PC-3 (cell line): ENCODE results near the gene FGFRL1. TPM values are rescaled to one million over a fixed set of nuclear protein-coding genes. Genes with fewer than 3 reads are reported as not detected.

Source experiments
- ATAC-seq: fragments of 200-7000 bp; cut with Tn5 transposase; 2 replicates; pipeline ENCODE4 v1.9.1; 2020; ENCODE audit warnings: mild to moderate bottlenecking, moderate library complexity
- BruUV-seq: library from RNA; stranded (reverse); fragments of 400-500 nt; replicated peaks from 2 replicates; lab custom pipeline; 2021; lab: Mats Ljungman, UMichigan
- CTCF ChIA-PET: fragments of 300-600 bp; sonication (Branson Sonifier 250); formaldehyde crosslinking; loops from one replicate; lab custom pipeline; 2022; ENCODE audit warnings: antibody characterized with exemption; lab: Charles Lee
- POLR2A ChIA-PET: fragments of 300-600 bp; sonication (Branson Sonifier 250); formaldehyde crosslinking; loops from one replicate; lab custom pipeline; 2022; ENCODE audit warnings: antibody characterized with exemption; ENCODE audit not compliant: unreplicated experiment; lab: Charles Lee
- DNase-seq: peaks from one replicate; pipeline ENCODE4 v3.0.0-alpha.2; 2015
- H2AFZ ChIP-seq: fragments of 300-600 bp; sonication (generic); 2 replicates; pipeline ENCODE4 v1.6.0; 2016; ENCODE audit warnings: antibody characterized with exemption, low read length
- H3F3A ChIP-seq: fragments of 300-600 bp; sonication (generic); one replicate; pipeline ENCODE4 v1.6.0; 2017; ENCODE audit warnings: antibody characterized with exemption, low read length, control low read depth, mild to moderate bottlenecking; ENCODE audit not compliant: unreplicated experiment
- H3K27ac ChIP-seq: fragments of 300-600 bp; sonication (generic); 2 replicates; pipeline ENCODE4 v1.5.1; 2016; ENCODE audit warnings: mild to moderate bottlenecking, low read length
- H3K27me3 ChIP-seq: fragments of 300-600 bp; sonication (generic); 2 replicates; pipeline ENCODE4 v1.6.1; 2016; ENCODE audit warnings: low read length, mixed read lengths
- H3K36me3 ChIP-seq: fragments of 300-600 bp; sonication (generic); 2 replicates; pipeline ENCODE4 v1.6.1; 2016; ENCODE audit warnings: low read depth, mixed run types, low read length, mixed read lengths
- H3K4me1 ChIP-seq: fragments of 300-600 bp; sonication (generic); 2 replicates; pipeline ENCODE4 v1.5.1; 2016; ENCODE audit warnings: low read length; ENCODE audit not compliant: insufficient read depth
- H3K4me2 ChIP-seq: fragments of 300-600 bp; sonication (generic); 2 replicates; pipeline ENCODE4 v1.6.0; 2016; ENCODE audit warnings: low read length
- H3K4me3 ChIP-seq: fragments of 300-600 bp; sonication (generic); 2 replicates; pipeline ENCODE4 v1.5.1; 2016; ENCODE audit warnings: mild to moderate bottlenecking, low read length, mixed read lengths
- H3K79me2 ChIP-seq: fragments of 300-600 bp; sonication (generic); 2 replicates; pipeline ENCODE4 v1.6.1; 2017; ENCODE audit warnings: low read length, mixed read lengths
- H3K9ac ChIP-seq: fragments of 300-600 bp; sonication (generic); 2 replicates; pipeline ENCODE4 v1.6.0; 2016; ENCODE audit warnings: mild to moderate bottlenecking, low read length
- H3K9me2 ChIP-seq: fragments of 300-600 bp; sonication (generic); replicated peaks from 2 replicates; pipeline ENCODE4 v1.6.1; 2016; ENCODE audit warnings: mixed run types, low read length, mixed read lengths
- H3K9me3 ChIP-seq: fragments of 300-600 bp; sonication (generic); 2 replicates; pipeline ENCODE4 v1.6.1; 2016; ENCODE audit warnings: low read length, mixed read lengths
- H4K20me1 ChIP-seq: fragments of 300-600 bp; sonication (generic); 2 replicates; pipeline ENCODE4 v1.6.1; 2016; ENCODE audit warnings: low read length, mixed read lengths
- CTCF ChIP-seq: fragments of 300-600 bp; sonication (generic); conservative IDR thresholded peaks from 2 replicates; pipeline ENCODE4 v1.5.1; 2017; ENCODE audit warnings: antibody characterized with exemption, low read depth, mild to moderate bottlenecking, low read length
- EZH2 ChIP-seq: fragments of 300-600 bp; sonication (generic); IDR thresholded peaks from one replicate; pipeline ENCODE4 v1.6.1; 2017; ENCODE audit warnings: antibody characterized with exemption, mild to moderate bottlenecking, low read length; ENCODE audit not compliant: unreplicated experiment
- EZH2phosphoT487 ChIP-seq: fragments of 300-600 bp; sonication (generic); IDR thresholded peaks from 2 replicates; pipeline ENCODE4 v1.6.1; 2018; ENCODE audit warnings: mild to moderate bottlenecking, antibody characterized with exemption, low read length, borderline replicate concordance
- intact Hi-C: fragments of 100-400 bp; cut with micrococcal nuclease; formaldehyde crosslinking; loops from 2 replicates; pipeline ENCODE4 v1.9.0; 2023
- total RNA-seq: library from RNA; depleted of rRNA; stranded (reverse); fragments of >200 nt; gene quantifications from 2 replicates; pipeline ENCODE4 v1.2.3, GENCODE V29; 2014

FGFRL1 gene
- total RNA-seq, 1 experiment from 2014 or later: 31.2 TPM

- no peak for TF ChIP-seq EZH2
- peak; percentile 95 for TF ChIP-seq EZH2phosphoT487
- intact Hi-C loops: no loop called here
- H2AFZ ChIP-seq: peak overlapping the region; percentile 73; the same call in 1 of the 2 replicates
- TSS peak; percentile 60 for BruUV-seq
- H3K4me1 ChIP-seq: peaks cover 12% of the 10 kb centered on the region
- H3K9me3 ChIP-seq: no peaks in the 10 kb centered on the region
- peak overlapping the region; percentile 71 for H3K4me3 ChIP-seq
- DNase-seq: peak; percentile 79
- H3K36me3 ChIP-seq: no peaks in the 10 kb centered on the region
- peak overlapping the region; percentile 55 for H3K9ac ChIP-seq
- H3K27me3 ChIP-seq: 0 out of 2 replicates have a peak, but pooled peaks cover 5% of the 10 kb centered on the region
- peak; percentile 27 for ATAC-seq
- peak overlapping the region; percentile 97 for H3K4me2 ChIP-seq
- H3K27ac ChIP-seq: peak overlapping the region; percentile 72
- no peaks in the 10 kb centered on the region; the same call in 1 of the 2 replicates for H4K20me1 ChIP-seq
- ChIA-PET CTCF (no interaction called here), POLR2A (interaction anchor here (0.6 to 0.7 kb wide), 2 partner anchors 43 to 158 kb away, joined by 3 to 16 read pairs; no protein-coding TSS in a partner anchor)
- H3F3A ChIP-seq: no peaks in the 10 kb centered on the region
- H3K79me2 ChIP-seq: no peaks in the 10 kb centered on the region
- no peaks in the 10 kb centered on the region for H3K9me2 ChIP-seq
Measured at GRCh38 chr4:1010395-1011021, 918 bp upstream of the FGFRL1 start.

GRCh38 chr4:1011666-1012033, 224 bp downstream of the FGFRL1 start:
- H3K4me1 ChIP-seq: peaks cover 12% of the 10 kb centered on the region

More at GRCh38 chr4:1011666-1012033, 224 bp downstream of the FGFRL1 start:
- ATAC-seq (peak; percentile 5), DNase-seq (no peak)
- Histone ChIP-seq H3F3A (no peaks in the 10 kb centered on the region), H4K20me1 (no peaks in the 10 kb centered on the region; the same call in 1 of the 2 replicates), H3K4me2 (no peak overlapping the region), H2AFZ (no peak overlapping the region), H3K27ac (no peak overlapping the region), H3K27me3 (0 out of 2 replicates have a peak, but pooled peaks cover 5% of the 10 kb centered on the region), H3K9me3 (no peaks in the 10 kb centered on the region), H3K4me3 (no peak overlapping the region), H3K36me3 (no peaks in the 10 kb centered on the region), H3K9me2 (no peaks in the 10 kb centered on the region), H3K9ac (no peak overlapping the region), H3K79me2 (no peaks in the 10 kb centered on the region)
- intact Hi-C loops: no loop called here
- no TSS peak for BruUV-seq
- no peak for TF ChIP-seq CTCF
- no peak for TF ChIP-seq EZH2phosphoT487
- ChIA-PET POLR2A (no interaction called here), CTCF (no interaction called here)
